Cerebellar cortex (tissue), 1 donor: ENCODE data around the gene OR5A2.
"Not testable (repeated sequence)": the region's sequence is repeated elsewhere in the genome, so short reads cannot be mapped to it uniquely, and the experiment has no call there.

Experiments
- DNase-seq: peaks from one replicate; pipeline ENCODE4 v3.0.0-alpha.2; 2015; ENCODE audit warnings: low spot score

The OR5A2 gene

GRCh38 chr11:59394186-59394585, 32.0 kb downstream of the OR5A2 start:
- no peak for DNase-seq

GRCh38 chr11:59380263-59381059, 45.8 kb downstream of the OR5A2 start:
- no peak for DNase-seq

GRCh38 chr11:59372324-59372723, 53.9 kb downstream of the OR5A2 start:
- not testable (repeated sequence) for DNase-seq

- DNase-seq, result no peak
Observed at GRCh38 chr11:59368238-59369022, 57.8 kb downstream of the OR5A2 start.
